Measurements from ENCODE around the gene FOLR2. TPM values are rescaled to one million over a fixed set of nuclear protein-coding genes. Genes with fewer than 3 reads are reported as not detected.
A peak's percentile ranks its signal among the peaks of the same experiment; 100 is the strongest.

The FOLR2 gene
- total and polyA plus RNA-seq, 2 experiments from 2014 or later = not detected

GRCh38 chr11:72227316-72228228 is 11.0 kb downstream of the FOLR2 start:
- no peaks in the 10 kb centered on the region for H3K9me3 ChIP-seq (ENCODE audit: low read depth)
- no peak overlapping the region for H3K4me3 ChIP-seq
- no peak overlapping the region for H3K27ac ChIP-seq
- H3K4me1 ChIP-seq (ENCODE audit: low read depth) = peaks cover 8% of the 10 kb centered on the region
- peaks cover 34% of the 10 kb centered on the region for H3K36me3 ChIP-seq
- H3K27me3 ChIP-seq = no peaks in the 10 kb centered on the region
- TF ChIP-seq CTCF (IDR thresholded peaks at IDR 0.05; ENCODE audit: low read depth, low read length) = no peak
- no peak for DNase-seq (ENCODE audit: low read depth in 1 of 2, low spot score in 1 of 2)

- TF ChIP-seq CTCF (IDR thresholded peaks at IDR 0.05; ENCODE audit: low read depth, low read length) = peak; percentile 12
- Histone ChIP-seq H3K4me3 (no peak overlapping the region), H3K36me3 (peaks cover 41% of the 10 kb centered on the region), H3K4me1 (ENCODE audit: low read depth) (peaks cover 6% of the 10 kb centered on the region), H3K27me3 (no peaks in the 10 kb centered on the region), H3K9me3 (ENCODE audit: low read depth) (no peaks in the 10 kb centered on the region), H3K27ac (no peak overlapping the region)
- no peak for DNase-seq (ENCODE audit: low read depth in 1 of 2, low spot score in 1 of 2)
Observed at GRCh38 chr11:72228229-72228843, 11.7 kb downstream of the FOLR2 start.

DNA sequence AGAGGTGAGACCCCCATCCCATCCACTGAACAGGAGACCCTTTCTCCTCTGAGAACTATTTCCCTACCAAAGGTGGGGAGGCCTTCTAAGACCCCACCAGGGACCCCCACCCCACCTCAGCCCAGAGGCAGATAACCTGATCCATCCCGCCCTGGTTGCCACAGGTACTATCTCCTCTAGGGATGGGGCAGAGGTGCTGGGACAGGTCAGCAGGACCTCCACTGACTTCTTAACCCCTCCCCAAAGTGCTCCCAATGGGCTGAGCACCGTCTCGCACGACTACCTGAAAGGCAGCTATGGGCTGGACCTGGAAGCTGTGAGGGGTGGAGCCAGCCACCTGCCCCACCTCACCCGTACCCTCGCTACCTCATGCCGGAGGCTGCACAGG is 12.2 kb downstream of the FOLR2 start:
- Histone ChIP-seq H3K27me3 (no peaks in the 10 kb centered on the region), H3K4me3 (no peak overlapping the region), H3K9me3 (ENCODE audit: low read depth) (no peaks in the 10 kb centered on the region), H3K36me3 (peaks cover 46% of the 10 kb centered on the region), H3K4me1 (ENCODE audit: low read depth) (peaks cover 6% of the 10 kb centered on the region), H3K27ac (no peak overlapping the region)
- no peak for DNase-seq (ENCODE audit: low read depth in 1 of 2, low spot score in 1 of 2)
- TF ChIP-seq CTCF (IDR thresholded peaks at IDR 0.05; ENCODE audit: low read depth, low read length) = no peak

DNA sequence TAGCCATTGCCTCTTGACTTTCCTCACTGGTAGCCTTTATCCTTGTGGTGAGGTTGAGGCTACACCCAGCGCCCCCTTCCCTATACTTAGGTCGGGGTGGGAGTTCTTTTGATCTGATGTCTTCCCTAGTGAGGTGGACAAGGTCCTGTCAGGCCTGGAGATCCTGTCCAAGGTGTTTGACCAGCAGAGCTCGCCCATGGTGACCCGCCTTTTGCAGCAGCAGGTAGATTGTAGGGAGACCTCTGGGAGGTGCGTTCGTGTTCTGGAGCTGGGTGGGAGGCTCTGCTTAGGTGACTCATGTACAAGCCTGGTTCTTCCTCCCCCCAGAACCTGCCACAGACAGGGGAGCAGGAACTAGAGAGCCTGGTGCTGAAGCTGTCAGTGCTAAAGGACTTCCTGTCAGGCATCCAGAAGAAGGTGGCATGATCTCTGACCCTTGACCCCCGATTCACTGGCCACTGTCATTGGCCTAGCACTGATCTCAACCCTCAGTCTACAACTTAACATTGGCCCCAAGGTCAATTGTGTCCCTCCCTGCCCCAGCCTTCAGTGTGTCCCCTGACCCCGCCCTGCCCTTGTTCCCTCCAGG is 12.8 kb downstream of the FOLR2 start:
- Histone ChIP-seq H3K4me1 (ENCODE audit: low read depth) (peaks cover 6% of the 10 kb centered on the region), H3K36me3 (peaks cover 52% of the 10 kb centered on the region), H3K4me3 (no peak overlapping the region), H3K27ac (no peak overlapping the region), H3K9me3 (ENCODE audit: low read depth) (no peaks in the 10 kb centered on the region), H3K27me3 (no peaks in the 10 kb centered on the region)
- TF ChIP-seq CTCF (IDR thresholded peaks at IDR 0.05; ENCODE audit: low read depth, low read length) = no peak
- DNase-seq (ENCODE audit: low read depth in 1 of 2, low spot score in 1 of 2) = no peak

GRCh38 chr11:72229925-72230763 is 13.6 kb downstream of the FOLR2 start:
- Histone ChIP-seq H3K27ac (no peak overlapping the region), H3K36me3 (peaks cover 59% of the 10 kb centered on the region), H3K4me3 (no peak overlapping the region), H3K27me3 (no peaks in the 10 kb centered on the region), H3K9me3 (ENCODE audit: low read depth) (no peaks in the 10 kb centered on the region), H3K4me1 (ENCODE audit: low read depth) (peaks cover 6% of the 10 kb centered on the region)
- DNase-seq (ENCODE audit: low read depth in 1 of 2, low spot score in 1 of 2) = no peak
- TF ChIP-seq CTCF (IDR thresholded peaks at IDR 0.05; ENCODE audit: low read depth, low read length) = no peak

Measured in cardiac muscle cell (in vitro differentiated cells and primary cell).